ELR (cell line): ENCODE data around the gene TBX5.

Experiments used
- DNase-seq: peaks from one replicate; pipeline ENCODE4 v3.0.0-alpha.2; 2015; ENCODE audit warnings: low read depth

Gene TBX5

GRCh38 chr12:114405519-114406271 lies at the start of gene TBX5:
TSS of gene TBX5 (minus strand) at chr12:114406144. CDS start at chr12:114403898, 2,246 bp downstream.
- DNase-seq = peak; percentile 81

GRCh38 chr12:114451657-114452056 lies 45.7 kb upstream of the TBX5 start:
- DNase-seq = no peak

GRCh38 chr12:114450515-114451300 lies 44.8 kb upstream of the TBX5 start:
- no peak for DNase-seq

- no peak for DNase-seq
Observed at GRCh38 chr12:114450019-114450418, 44.1 kb upstream of the TBX5 start.

DNA sequence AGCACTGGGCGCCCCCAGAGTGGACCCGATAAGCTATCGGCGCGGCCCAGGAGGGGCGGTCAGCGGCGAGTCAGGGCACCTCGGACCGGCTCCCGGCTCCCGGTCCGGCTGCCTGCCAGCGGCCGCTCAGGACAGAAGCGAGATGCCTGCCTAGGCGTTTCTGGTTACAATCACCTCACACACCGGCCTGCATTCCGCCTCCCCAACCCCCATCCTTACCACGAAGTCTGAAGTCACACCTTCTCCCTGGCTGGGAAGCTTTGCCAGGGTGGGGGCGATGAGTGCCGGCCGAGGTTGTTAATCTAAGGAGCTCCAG lies 42.6 kb upstream of the TBX5 start:
- no peak for DNase-seq

DNA sequence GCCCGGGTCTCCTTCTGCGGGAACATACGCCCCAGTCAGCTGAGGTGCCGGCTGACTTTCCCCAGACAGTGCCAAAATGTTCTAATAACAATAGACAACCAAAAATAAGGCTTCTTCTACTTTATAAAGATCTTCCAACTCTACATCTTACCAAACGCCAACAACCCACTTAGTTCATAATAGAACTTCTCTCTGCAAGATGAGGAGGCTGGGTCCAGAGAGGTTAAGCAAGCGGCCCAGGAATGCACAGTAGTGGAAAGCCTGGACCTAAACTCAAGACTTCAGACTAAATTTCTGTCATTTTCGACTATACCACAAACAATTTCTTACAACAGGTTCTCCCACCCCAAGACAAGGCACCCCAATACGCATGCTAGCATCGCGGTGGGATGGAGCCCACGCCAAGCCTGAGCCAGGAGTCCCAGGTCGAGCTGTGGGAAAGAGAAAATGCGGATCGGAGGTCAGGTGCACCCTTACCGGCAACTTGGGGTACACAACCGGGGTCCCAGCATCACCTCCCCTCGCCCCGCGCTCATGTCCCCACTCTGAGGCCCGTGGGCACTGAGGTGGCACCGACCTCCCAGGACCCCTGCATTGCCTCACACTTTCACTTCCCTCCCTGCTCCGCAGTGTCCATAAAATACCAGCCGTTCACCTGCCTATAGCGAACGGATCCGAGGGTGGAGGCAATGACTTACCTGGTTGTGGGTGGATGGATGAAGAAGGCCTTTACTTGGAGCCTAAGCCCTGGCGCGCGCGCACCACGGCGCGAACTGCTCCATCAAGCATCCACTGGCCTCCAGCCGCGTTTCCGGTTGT lies 42.1 kb upstream of the TBX5 start:
- no peak for DNase-seq

DNA sequence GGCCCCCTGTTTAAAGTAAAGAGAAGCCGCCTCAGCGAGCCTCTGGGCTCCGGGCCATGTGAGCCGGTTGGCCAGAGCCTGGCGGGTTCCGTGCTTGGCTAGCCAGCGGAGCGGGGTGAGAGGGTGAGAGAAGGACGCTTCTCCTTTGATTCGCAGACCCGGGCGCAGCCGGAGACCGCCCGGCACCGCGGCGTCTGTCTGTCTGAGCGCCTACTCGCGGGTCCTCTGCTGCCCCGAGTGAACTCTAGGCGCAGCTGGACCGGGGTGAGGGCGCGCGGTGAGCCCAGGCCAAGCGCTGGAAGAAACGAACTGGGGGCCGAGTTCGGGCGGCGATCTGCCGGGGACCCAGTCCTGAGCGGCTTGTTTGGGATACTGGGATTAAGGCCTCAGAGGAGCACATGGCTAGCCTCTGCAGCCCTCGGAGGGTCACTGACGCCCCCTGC lies 41.4 kb upstream of the TBX5 start:
- no peak for DNase-seq

GRCh38 chr12:114445401-114446323 lies 39.7 kb upstream of the TBX5 start:
- DNase-seq = no peak

GRCh38 chr12:114444422-114445279 lies 38.7 kb upstream of the TBX5 start:
- DNase-seq = no peak

DNA sequence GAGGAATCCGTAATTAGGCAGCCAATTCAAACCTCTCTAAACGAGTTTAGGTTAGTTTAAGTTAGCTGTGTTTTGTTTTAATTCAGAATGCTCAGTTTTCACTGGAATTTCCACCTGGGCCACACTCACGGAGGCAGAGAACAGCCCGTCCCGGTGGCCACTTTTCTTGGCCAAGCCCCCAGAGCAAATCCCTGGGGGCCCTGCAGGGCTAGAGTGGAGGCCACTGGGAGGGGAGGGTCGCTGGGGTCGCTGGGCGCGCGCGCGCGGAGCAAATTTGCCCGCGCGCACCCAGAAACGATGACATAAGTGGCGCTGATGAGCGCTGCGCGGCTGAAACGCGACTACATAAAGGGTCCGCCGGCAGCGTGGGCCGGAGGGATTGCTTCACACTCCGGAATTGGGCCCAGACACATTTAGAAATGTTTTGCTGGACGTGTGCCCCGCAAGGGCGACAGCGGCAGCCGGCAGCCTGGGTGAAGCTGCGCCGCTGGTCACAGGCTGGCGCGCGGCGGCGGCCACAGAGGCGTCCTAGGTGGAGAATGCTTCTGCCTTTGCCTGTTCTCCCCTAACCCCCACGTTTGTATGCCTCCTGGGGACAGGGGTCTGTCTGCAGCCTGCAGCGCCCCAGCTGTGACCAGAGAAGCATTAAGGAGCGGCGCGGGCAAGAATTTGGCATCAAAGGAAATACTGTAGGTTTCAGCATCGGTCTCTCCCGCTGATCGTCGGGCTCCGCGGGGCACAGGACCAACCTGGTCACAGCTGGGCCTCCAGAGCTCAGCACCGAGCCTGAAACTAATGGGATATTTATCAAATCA lies 37.9 kb upstream of the TBX5 start:
- DNase-seq = no peak

DNA sequence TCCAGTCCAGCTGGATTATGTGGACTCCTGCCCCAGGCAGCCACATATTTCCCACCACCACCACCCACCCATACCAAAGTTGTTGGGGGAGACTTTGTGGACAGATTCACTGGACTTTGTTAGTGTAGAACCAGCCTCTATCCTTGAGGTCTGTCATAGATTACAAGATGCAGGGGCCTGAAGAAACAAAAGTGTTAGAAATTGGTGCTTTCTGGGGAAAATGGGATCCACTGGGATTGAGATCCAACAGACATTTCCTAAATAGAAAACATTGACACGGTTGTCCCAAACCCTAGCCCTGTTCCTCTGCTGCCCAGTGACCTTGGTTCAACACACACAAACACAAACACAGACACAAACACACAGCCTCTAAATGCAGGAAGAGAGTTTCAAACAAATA lies 36.6 kb upstream of the TBX5 start:
- no peak for DNase-seq

DNA sequence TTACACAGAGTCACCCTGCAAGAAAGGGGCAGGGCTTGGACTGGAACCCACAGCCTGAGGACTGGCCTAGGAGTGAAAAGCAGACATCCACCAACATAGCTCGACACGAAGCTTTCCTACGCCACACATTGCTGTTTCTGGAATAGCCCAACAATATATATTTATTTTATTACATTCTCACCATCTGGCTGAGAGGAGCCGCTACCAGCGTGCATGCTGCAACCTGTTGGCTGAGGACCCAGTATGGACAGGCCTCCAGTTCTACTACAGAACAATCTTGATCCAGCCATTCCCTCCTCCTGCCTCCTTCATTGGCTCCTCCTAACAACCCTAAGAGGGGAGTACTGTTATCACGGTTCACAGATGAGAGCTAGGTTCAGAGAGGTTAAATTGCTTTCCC lies 35.6 kb upstream of the TBX5 start:
- no peak for DNase-seq

- DNase-seq = no peak
Observed at GRCh38 chr12:114441039-114441383, 35.1 kb upstream of the TBX5 start.

DNA sequence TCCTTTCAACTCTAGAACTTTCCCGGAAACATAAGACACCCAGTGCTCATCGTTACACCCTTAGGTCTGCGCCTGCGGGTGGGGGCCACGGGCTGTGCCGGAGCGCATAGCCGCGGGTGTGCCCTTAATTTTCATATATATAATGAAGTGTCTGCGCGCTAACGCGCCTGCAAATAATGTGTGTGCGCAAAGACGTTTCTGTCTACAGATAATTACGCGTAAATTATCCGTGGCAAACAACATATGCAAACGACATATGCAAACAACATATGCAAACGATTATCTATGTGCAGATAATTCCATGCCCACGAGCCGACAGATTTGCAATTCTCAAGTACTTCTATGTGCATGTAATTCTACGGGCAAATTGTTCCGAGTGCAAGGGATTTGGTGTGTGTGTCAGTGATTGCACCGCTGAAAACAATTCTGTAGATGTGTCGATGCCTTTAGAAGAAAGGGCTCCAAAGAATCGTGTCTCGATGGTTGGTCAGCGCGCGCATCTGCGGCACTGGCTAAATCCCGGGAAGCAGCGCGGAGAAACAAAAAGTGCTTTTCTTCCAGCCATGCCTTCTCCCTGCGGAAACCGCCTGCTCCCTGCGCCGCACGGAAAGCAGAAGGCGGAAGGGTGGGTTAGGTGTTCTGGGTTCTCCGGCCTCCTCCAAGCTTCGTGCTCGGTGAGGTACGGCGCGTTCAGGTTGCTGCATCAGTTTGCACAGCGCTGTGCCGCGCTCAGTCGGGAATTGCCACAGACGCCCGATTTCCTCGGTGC lies 34.5 kb upstream of the TBX5 start:
- no peak for DNase-seq

DNA sequence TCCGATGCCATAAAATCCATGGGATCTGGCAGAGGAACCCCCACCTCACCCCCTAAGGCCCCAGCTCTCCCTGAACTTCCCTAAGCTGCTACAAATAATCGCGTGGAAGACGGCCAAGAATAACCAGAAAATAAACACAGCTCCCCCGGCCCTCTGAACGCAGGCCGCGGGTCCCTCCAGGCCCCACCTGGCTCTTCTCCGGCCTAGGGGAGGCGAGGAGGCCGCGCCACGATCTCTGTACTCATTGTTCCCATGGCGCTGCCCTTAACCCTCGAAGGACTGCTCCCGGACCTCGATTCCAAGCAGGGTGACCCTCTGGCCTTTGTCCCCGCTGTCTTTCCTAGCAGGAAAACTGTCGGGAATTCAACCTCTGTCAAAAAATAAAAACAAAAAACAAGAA lies 33.9 kb upstream of the TBX5 start:
- DNase-seq = no peak

DNA sequence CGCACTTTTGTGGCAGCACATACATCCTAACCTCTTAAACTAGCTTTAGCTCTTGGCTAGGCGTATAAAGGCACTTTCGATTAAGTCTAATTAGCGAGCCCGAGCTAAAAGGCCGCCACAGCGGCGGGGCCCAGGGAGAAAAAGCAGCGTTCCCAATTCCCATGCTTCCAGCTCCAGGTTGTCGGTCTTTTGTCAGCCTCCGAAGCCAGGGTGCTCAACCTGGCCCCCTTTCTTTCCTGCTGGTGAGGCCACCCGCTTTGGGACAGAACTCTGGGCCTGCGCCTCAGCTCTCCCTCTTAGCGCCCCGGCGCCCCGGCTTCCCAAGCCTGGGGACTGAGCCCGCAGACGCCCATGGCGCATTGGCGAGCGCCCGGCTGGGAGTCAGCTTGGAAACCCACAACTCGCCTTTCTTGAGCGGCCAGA lies 33.3 kb upstream of the TBX5 start:
- DNase-seq = no peak

DNA sequence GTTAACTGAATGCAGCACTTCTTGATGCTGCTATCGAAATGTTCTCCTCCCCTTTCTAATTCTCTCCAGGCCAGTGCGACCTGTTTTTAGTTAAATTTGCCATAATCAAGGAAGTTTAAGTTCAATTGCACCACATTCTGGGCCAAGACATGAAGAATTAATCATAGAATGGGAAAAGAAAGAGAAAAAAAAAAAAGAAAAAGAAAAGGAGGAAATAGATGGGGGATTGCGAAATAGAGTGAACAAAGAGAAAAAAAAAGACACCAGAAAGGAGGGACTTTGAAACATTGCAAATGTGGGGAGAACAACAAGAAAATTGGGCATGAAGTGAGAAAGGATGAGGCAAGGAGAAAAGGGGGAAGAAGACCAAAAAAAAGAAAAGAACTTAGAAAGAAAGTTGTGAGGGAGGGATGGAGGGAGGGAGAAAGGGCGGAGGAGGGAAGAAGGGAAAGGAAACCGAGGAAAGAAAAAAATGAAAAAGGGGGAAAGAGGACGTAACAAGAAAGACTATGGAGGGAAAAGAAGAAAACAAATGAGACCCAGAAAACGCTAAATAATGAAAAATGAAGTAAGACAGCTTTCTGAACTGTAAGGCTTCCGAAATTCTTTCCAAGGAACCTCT lies 32.8 kb upstream of the TBX5 start:
- no peak for DNase-seq

DNA sequence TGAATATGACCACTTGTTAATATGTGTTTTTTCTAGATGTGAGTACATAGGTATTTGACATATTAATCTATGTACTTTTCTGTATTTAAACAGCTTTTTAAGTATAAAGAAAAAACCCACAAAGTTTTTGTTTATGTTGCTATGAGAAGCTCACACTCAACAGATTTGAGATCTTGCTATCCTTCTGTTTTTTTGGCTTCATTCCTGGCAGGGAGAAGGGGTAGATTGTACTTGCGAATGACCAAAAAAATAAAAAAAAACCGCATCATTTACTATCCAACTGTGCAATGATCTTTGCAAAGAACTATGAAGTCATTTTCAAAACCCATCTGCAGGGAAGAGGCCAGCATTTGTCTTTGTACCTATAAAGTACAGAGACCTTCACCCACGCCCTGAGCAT lies 28.4 kb upstream of the TBX5 start:
- DNase-seq = no peak

- DNase-seq = no peak
Observed at GRCh38 chr12:114431902-114432301, 26.0 kb upstream of the TBX5 start.
